ENCODE data around the gene GRIA1. TPM values are rescaled to one million over a fixed set of nuclear protein-coding genes. Genes with fewer than 3 reads are reported as not detected.

The GRIA1 gene
- total RNA-seq, 4 donors from 2014 or later: 1.7 TPM; not detected in 3

DNA sequence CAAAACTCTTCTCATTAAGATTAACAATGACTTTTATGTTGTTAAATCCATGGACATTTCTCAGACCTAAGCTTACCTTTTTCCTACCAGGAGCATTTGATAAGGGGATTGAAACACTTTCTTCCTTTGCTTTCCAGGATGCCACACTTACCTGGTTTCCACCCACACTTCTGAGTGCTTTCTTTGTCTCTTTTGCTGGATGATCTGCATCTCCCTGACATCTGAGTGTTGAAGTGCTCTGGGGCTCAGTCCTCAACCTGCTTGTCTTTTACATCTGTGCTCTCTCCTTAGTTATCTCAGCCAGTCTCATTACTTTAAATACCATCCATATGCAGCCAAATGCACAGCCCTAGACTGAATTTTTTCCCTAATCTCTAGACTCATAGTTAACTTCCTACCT lies 22.9 kb upstream of the GRIA1 start:
- no peak overlapping the region for H3K27ac ChIP-seq
- H3K36me3 ChIP-seq: no peaks in the 10 kb centered on the region
- no peaks in the 10 kb centered on the region for H3K9me3 ChIP-seq
- no peaks in the 10 kb centered on the region for H3K4me1 ChIP-seq
- TF ChIP-seq POLR2A (IDR thresholded peaks at IDR 0.05) (no peak), CTCF (IDR thresholded peaks at IDR 0.05) (no peak)
- no peak for DNase-seq
- no peaks in the 10 kb centered on the region for H3K27me3 ChIP-seq
- H3K4me3 ChIP-seq: no peak overlapping the region

DNA sequence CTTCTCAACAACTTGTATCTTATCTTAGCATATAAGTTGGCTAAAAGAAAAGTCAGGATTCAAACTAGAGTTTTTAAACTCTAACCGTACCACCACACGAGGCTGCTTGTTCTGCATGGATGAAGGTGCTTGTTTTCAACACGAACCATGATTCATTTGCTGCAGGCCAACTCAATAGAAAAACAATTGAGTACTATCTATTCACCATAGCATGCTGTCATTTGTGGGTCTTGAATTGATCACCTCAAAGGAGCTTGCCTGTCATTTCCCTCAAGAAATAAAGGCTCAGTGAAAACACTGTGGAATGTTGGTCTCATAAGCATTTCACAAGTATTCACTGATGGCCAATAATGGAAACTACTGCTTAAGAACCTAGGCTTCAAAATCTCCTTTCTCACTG lies 21.0 kb upstream of the GRIA1 start:
- TF ChIP-seq CTCF (IDR thresholded peaks at IDR 0.05) (no peak), POLR2A (IDR thresholded peaks at IDR 0.05) (no peak)
- H3K36me3 ChIP-seq: no peaks in the 10 kb centered on the region
- no peaks in the 10 kb centered on the region for H3K27me3 ChIP-seq
- H3K4me1 ChIP-seq: no peaks in the 10 kb centered on the region
- DNase-seq: no peak
- H3K4me3 ChIP-seq: no peak overlapping the region
- H3K9me3 ChIP-seq: no peaks in the 10 kb centered on the region
- no peak overlapping the region for H3K27ac ChIP-seq

GRCh38 chr5:153470736-153471135 lies 19.7 kb upstream of the GRIA1 start:
- Histone ChIP-seq H3K9me3 (no peaks in the 10 kb centered on the region), H3K36me3 (no peaks in the 10 kb centered on the region), H3K4me1 (no peaks in the 10 kb centered on the region), H3K4me3 (no peak overlapping the region), H3K27ac (no peak overlapping the region), H3K27me3 (no peaks in the 10 kb centered on the region)
- TF ChIP-seq CTCF (IDR thresholded peaks at IDR 0.05): no peak
- no peak for TF ChIP-seq POLR2A (IDR thresholded peaks at IDR 0.05)
- no peak for DNase-seq

DNA sequence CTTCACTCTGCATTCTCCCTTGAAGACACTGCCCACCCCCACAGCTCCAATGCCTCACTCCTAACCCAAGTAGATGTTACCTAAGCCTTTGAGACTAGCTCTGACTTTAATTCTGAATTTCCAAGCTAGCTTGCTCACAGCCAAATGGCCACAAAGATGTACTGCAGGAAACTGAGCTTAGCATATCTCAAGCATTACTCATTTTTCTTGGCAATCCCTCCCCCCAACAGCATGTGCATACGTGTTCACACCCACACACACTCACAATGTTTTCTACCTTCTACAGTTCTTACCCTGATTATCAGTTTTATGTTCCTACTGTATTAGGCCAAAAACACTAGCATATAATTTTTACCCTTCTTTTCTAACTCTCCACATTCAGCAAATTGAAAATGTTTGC lies 13.7 kb upstream of the GRIA1 start:
- TF ChIP-seq POLR2A (IDR thresholded peaks at IDR 0.05) (no peak), CTCF (IDR thresholded peaks at IDR 0.05) (no peak)
- H3K36me3 ChIP-seq: no peaks in the 10 kb centered on the region
- H3K9me3 ChIP-seq: no peaks in the 10 kb centered on the region
- no peaks in the 10 kb centered on the region for H3K27me3 ChIP-seq
- H3K4me3 ChIP-seq: no peak overlapping the region
- DNase-seq: no peak
- H3K27ac ChIP-seq: no peak overlapping the region
- no peaks in the 10 kb centered on the region for H3K4me1 ChIP-seq

GRCh38 chr5:153480401-153480800 lies 10.1 kb upstream of the GRIA1 start:
- Histone ChIP-seq H3K4me1 (no peaks in the 10 kb centered on the region), H3K36me3 (no peaks in the 10 kb centered on the region), H3K4me3 (no peak overlapping the region), H3K27ac (no peak overlapping the region), H3K9me3 (no peaks in the 10 kb centered on the region), H3K27me3 (no peaks in the 10 kb centered on the region)
- DNase-seq: no peak
- TF ChIP-seq CTCF (IDR thresholded peaks at IDR 0.05) (no peak), POLR2A (IDR thresholded peaks at IDR 0.05) (no peak)

- Histone ChIP-seq H3K4me1 (no peaks in the 10 kb centered on the region), H3K27me3 (no peaks in the 10 kb centered on the region), H3K9me3 (no peaks in the 10 kb centered on the region), H3K27ac (no peak overlapping the region), H3K4me3 (no peak overlapping the region), H3K36me3 (no peaks in the 10 kb centered on the region)
- TF ChIP-seq CTCF (IDR thresholded peaks at IDR 0.05) (no peak), POLR2A (IDR thresholded peaks at IDR 0.05) (no peak)
- no peak for DNase-seq
Observed at GRCh38 chr5:153483482-153483881, 7.0 kb upstream of the GRIA1 start.
